KMS-11 (cell line): ENCODE data around the gene SMC4.

Source experiments
- H2AFZ ChIP-seq: fragments of 200-600 bp; sonication (generic); 2 replicates; pipeline ENCODE4 v1.6.1; 2016; ENCODE audit warnings: antibody characterized with exemption, mixed run types, low read depth
- H3K27ac ChIP-seq: fragments of 200-600 bp; sonication (generic); 2 replicates; pipeline ENCODE4 v1.6.1; 2016; ENCODE audit warnings: mild to moderate bottlenecking, mixed run types
- H3K27me3 ChIP-seq: fragments of 200-600 bp; sonication (generic); 2 replicates; pipeline ENCODE4 v1.6.1; 2017; ENCODE audit warnings: mild to moderate bottlenecking, low read depth, mixed run types, moderate library complexity; ENCODE audit not compliant: insufficient read depth
- H3K36me3 ChIP-seq: fragments of 200-600 bp; sonication (generic); 2 replicates; pipeline ENCODE4 v1.6.1; 2017; ENCODE audit warnings: mild to moderate bottlenecking, mixed run types; ENCODE audit not compliant: insufficient read depth
- H3K4me1 ChIP-seq: fragments of 200-600 bp; sonication (generic); 2 replicates; pipeline ENCODE4 v1.6.1; 2016; ENCODE audit warnings: mild to moderate bottlenecking, low read depth, mixed run types; ENCODE audit not compliant: poor library complexity, severe bottlenecking
- H3K4me2 ChIP-seq: fragments of 200-600 bp; sonication (generic); 2 replicates; pipeline ENCODE4 v1.7.0; 2016; ENCODE audit warnings: mild to moderate bottlenecking, mixed run types
- H3K4me3 ChIP-seq: fragments of 200-600 bp; sonication (generic); IDR thresholded peaks from 2 replicates; pipeline ENCODE4 v1.6.1; 2017; ENCODE audit warnings: low read depth, low read length, mixed read lengths; ENCODE audit not compliant: insufficient read depth
- H3K79me2 ChIP-seq: fragments of 200-600 bp; sonication (generic); 2 replicates; pipeline ENCODE4 v1.6.1; 2016; ENCODE audit warnings: low read depth, mixed run types; ENCODE audit not compliant: insufficient read depth
- H3K9ac ChIP-seq: fragments of 200-600 bp; sonication (generic); 2 replicates; pipeline ENCODE4 v1.6.1; 2016; ENCODE audit warnings: mild to moderate bottlenecking, mixed run types
- H4K20me1 ChIP-seq: fragments of 200-600 bp; sonication (generic); 2 replicates; pipeline ENCODE4 v1.6.1; 2016; ENCODE audit warnings: mild to moderate bottlenecking, mixed run types; ENCODE audit not compliant: insufficient read depth
- CTCF ChIP-seq: fragments of 200-600 bp; sonication (generic); conservative IDR thresholded peaks from 2 replicates; pipeline ENCODE4 v1.6.1; 2017; ENCODE audit warnings: low read depth, mild to moderate bottlenecking, antibody characterized with exemption, low read length, moderate library complexity, mixed read lengths

The SMC4 gene

GRCh38 chr3:160395297-160395696 lies 4.2 kb upstream of the SMC4 start:
- H3K4me1 ChIP-seq = peaks cover 57% of the 10 kb centered on the region
- H4K20me1 ChIP-seq = no peaks in the 10 kb centered on the region
- no peaks in the 10 kb centered on the region for H3K36me3 ChIP-seq
- no peak overlapping the region for H3K4me3 ChIP-seq
- H3K4me2 ChIP-seq = no peak overlapping the region
- H3K9ac ChIP-seq = no peak overlapping the region
- no peak for TF ChIP-seq CTCF
- H3K79me2 ChIP-seq = peaks cover 31% of the 10 kb centered on the region
- H3K27me3 ChIP-seq = no peaks in the 10 kb centered on the region
- H3K27ac ChIP-seq = no peak overlapping the region
- no peak overlapping the region for H2AFZ ChIP-seq

DNA sequence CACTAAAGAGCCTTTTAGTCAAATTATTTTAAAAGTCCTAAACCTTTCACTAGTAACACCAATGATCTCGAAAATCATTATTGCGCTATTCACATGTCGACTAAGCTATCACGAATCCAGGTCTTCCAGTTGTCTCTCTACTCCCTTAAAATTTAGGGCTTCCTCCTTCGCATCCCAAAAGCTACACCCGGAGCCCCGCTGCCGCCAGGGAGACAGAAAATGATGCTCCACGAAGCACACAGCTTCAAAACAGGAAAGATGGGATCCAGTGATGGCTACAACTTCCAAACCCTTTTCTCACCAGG lies 678 bp upstream of the SMC4 start:
- peak overlapping the region; percentile 99; the same call in 1 of the 2 replicates for H3K9ac ChIP-seq
- H3K4me3 ChIP-seq = peak overlapping the region; percentile 16
- peaks cover 27% of the 10 kb centered on the region for H3K4me1 ChIP-seq
- H4K20me1 ChIP-seq = peaks cover 21% of the 10 kb centered on the region
- peak overlapping the region; percentile 99; the same call in 1 of the 2 replicates for H3K27ac ChIP-seq
- H2AFZ ChIP-seq = peak overlapping the region; percentile 61
- no peaks in the 10 kb centered on the region for H3K27me3 ChIP-seq
- peak overlapping the region; percentile 71 for H3K4me2 ChIP-seq
- peaks cover 23% of the 10 kb centered on the region; the same call in 1 of the 2 replicates for H3K36me3 ChIP-seq
- no peak for TF ChIP-seq CTCF
- peaks cover 65% of the 10 kb centered on the region for H3K79me2 ChIP-seq

DNA sequence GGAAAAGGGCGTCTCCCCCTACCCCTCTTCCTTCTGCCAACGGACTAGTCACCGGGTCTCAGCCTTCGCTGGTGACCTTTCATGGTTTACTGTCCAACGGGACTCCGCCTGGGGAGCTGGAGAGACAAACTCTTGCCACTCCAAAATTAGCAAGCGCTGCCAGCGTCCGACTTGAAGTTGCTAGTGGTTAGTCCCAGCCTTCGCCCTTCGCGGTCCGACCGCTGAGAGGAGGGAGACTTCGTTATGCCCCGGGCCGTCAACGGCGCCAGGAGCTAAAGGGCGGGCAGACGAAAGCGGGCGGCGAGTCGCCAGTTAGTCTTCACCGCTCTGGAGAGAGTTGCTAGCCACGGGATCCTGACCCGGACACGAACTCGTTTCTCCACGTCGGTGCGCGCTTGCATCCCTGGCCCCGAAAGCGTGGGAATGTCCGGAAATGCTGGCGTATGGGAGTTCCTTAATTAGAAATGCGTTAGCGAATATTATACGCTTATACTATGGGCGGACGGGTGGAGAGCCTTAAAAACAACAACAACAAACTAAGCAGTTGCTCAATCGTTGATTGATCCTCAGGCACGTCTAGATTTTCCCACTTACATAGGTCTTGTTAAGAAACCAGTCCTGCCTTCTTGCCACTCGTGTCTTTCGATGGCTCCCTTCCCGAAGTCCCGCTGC lies 716 bp downstream of the SMC4 start:
- Histone ChIP-seq H3K79me2 (peaks cover 79% of the 10 kb centered on the region), H3K4me2 (peak overlapping the region; percentile 95), H3K4me3 (peak overlapping the region; percentile 68), H3K9ac (peak overlapping the region; percentile 99), H2AFZ (no peak overlapping the region), H3K36me3 (peaks cover 30% of the 10 kb centered on the region; the same call in 1 of the 2 replicates), H4K20me1 (peaks cover 35% of the 10 kb centered on the region), H3K4me1 (peaks cover 36% of the 10 kb centered on the region), H3K27ac (peak overlapping the region; percentile 99), H3K27me3 (no peaks in the 10 kb centered on the region)
- no peak for TF ChIP-seq CTCF

- no peak for TF ChIP-seq CTCF
- peak overlapping the region; percentile 99 for H3K9ac ChIP-seq
- peaks cover 85% of the 10 kb centered on the region for H3K79me2 ChIP-seq
- peak overlapping the region; percentile 99 for H3K27ac ChIP-seq
- peaks cover 36% of the 10 kb centered on the region for H3K4me1 ChIP-seq
- H3K36me3 ChIP-seq = peaks cover 36% of the 10 kb centered on the region; the same call in 1 of the 2 replicates
- peak overlapping the region; percentile 95; the same call in 1 of the 2 replicates for H3K4me2 ChIP-seq
- peaks cover 39% of the 10 kb centered on the region for H4K20me1 ChIP-seq
- no peak overlapping the region for H2AFZ ChIP-seq
- H3K4me3 ChIP-seq = peak overlapping the region; percentile 66
- H3K27me3 ChIP-seq = no peaks in the 10 kb centered on the region
Observed at GRCh38 chr3:160400702-160401150, 1.3 kb downstream of the SMC4 start.
